GM21825 (cell line): ENCODE measurements around the gene PLD5.
"Not testable (repeated sequence)": the region's sequence is repeated elsewhere in the genome, so short reads cannot be mapped to it uniquely, and the experiment has no call there.

Source experiments
- ATAC-seq: cut with Tn5 transposase; IDR thresholded peaks from one replicate; pipeline ENCODE4 v1.9.1; 2021; ENCODE audit warnings: mild to moderate bottlenecking, moderate library complexity; ENCODE audit not compliant: unreplicated experiment

PLD5 gene

DNA sequence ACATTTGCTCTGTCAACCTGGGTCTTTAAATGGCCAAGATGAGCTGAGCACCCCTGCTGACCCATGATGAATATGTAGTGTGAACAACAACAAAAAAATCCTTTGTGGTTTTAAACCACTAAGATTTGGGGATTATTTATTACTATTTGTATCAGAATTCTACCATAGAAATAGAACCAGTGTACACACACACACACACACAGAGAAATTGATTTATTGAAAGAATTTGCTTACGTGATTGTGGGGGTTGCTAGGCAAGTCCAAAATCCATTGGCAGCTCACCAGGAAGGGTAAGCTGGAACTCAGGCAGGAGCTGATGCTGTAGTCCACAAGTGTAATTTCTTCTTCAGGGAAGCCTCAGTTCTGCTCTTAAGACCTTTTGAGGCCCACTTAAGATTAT lies 443.1 kb downstream of the PLD5 start:
- no peak for ATAC-seq

DNA sequence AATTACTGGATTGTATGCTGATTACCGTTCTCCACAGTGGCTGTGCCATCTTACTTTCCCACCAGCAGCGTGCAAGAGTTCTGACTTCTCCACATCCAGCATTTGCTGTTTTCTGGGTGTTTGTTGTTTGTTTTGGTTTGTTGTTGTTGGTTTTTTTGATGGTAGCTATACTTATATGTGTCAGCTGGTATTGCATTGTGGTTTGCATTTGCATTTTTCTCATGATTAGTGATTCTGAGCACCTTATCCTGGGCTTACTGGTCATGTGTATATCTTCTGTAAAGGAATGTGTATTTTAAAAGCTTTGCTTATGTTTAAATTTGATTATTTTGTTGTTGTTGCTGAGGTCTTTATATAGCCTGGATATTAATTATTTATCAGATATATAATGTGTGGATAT lies 458.7 kb downstream of the PLD5 start:
- ATAC-seq = no peak

DNA sequence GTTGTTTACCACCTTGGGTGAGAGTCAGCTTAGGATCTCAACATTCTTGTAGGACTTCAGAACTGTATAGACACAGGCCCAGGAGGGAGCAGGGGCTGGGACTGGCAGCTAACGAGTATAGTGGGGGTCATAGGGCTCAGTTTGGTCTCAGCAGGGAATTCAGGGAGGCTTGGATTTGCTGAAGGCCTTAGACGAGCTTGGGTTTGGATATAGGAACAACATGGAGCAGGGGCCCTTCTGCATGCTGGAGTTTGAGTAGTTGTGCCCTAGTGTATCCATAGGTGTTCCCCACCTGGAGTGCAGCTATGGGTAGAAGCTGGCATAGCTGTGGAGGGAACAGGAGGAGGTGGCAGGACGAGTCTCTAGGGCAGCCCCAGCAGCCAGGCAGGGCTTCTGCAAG lies 462.2 kb downstream of the PLD5 start:
- no peak for ATAC-seq

DNA sequence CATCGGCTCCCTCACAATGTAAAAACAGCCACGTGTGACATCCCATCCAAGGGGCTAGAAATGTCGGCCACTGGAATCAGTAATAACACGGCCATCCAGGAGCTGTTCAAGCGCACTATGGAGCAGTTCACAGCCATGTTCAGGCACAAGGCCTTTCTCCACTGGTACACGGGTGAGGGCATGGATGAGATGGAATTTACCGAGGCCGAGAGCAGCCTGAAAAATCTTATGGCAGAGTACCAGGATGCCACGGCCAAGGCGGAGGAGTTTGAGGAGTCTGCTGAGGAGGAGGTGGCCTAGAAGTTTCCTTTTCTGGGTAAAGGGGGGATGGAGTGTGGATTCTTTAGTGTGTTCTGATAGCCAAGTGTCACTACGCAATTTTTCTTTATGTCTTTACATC lies 464.5 kb downstream of the PLD5 start:
- ATAC-seq = no peak

DNA sequence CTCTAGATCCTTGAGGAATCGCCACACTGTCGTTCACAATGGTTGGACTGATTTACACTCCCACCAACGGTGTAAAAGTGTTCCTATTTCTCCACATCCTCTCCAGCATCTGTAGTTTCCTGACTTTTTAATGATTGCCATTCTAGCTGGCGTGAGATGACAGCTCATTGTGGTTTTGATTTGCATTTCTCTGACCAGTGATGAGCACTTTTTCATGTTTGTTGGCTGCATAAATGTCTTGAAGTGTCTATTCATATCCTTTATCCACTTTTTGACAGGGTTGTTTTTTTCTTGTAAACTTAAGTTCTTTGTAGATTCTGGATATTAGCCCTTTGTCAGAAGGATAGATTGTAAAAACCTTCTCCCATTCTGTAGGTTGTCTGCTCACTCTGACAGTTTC lies 465.9 kb downstream of the PLD5 start:
- ATAC-seq = peak; percentile 75

DNA sequence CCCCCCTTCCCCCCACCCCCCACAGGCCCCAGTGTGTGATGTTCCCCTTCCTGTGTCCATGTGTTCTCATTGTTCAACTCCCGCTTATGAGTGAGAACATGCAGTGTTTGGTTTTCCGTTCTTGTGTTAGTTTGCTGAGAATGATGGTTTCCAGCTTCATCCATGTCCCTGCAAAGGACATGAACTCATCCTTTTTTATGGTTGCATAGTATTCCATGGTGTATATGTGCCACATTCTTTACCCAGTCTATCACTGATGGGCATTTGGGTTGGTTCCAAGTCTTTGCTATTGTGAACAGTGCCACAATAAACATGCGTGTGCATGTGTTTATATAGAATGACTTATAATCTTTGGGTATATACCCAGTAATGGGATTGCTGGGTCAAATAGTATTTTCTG lies 466.3 kb downstream of the PLD5 start:
- not testable (repeated sequence) for ATAC-seq

DNA sequence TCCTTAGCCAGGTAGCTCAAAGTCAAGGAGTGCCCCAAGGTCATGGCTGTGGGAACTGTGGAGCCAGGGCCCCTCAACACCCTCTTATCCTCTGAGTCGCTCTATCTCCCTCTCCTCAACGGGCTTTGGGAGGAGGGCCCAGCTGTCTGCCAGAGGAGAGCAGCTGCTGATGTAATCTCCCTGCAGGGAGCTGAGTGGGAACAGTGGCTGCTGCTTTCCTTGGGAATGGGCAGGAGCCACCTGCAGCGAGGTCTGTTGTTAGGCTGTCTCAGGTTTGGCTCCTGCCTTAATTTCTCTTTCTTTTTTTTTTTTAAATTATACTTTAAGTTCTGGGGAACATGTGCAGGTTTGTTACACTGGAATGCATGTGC lies 466.8 kb downstream of the PLD5 start:
- ATAC-seq = no peak

DNA sequence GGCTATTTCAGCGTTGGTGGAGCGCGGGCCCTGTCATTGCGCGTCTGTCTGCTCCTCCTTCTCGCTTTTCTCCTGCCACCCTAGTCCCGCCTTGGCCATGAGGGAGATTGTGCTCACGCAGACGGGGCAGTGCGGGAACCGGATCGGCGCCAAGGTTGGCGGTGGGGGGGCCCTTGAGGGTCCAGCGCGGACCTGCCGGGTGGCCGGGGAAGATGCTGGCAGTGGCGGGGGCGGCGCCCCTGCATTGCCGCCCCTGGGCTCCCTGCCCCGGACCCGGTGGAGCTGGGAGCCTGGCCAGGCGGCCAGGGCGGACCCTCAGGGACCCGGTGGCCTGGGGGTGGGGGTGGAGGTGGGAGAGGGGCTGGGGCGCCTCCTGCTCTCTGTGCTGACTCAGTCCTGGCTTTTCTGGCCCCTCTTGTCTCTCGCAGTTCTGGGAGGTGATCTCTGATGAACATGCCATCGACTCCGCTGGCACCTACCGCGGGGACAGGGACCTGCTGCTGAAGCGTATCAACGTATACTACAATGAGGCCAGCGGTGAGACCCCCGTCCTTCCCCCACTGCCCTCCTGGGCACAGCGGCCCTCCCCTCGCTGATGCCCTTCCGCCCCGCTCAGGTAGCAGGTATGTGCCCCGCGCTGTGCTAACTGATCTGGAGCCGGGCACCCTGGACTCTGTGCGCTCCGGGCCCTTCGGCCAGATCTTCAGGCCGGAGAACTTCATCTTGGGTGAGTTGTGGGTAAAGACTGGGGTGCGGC lies 467.3 kb downstream of the PLD5 start:
- no peak for ATAC-seq

DNA sequence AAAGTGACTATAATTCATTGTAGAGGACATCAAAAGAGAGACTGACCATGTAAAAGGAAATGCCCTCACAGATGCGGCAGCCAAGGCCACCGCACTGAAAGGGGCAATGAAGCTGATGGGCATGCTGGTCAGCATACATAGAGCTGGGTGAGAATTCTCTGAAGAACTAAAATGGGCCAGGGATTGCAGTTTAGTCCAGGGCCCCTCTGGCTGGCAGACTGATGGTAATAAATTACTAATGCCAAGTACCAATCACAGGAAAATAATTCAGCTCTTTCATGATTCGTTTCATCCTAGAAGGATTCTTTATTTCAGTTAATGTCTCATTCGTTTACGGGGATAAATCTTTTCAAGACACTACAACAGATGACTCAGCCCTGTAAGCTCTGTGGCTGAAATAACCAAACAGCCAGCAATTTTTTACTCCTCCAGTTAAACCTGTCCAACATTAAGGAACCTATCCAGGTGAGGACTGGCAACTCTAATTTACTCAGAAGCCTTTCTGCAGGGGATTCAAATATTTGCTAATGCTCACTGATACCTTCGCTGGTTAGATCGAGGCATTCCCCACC lies 468.7 kb downstream of the PLD5 start:
- no peak for ATAC-seq

DNA sequence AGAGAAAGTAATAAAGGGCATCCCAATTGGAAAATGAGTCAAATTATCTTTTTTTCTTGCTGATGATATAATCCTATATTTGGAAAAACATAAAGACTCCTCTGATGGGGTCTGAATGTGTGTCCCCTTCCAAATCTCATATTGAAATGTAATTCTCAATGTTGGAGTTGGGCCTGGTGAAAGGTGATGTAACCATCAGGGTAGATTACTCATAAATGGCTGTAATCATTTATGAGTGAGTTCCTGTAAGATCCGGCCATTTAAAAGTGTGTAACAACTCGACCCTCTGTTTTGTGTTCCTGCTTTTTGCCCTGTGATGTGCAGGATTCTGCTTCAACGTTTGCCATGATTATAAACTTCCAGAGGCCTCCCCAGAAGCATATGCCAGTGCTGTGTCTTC lies 481.3 kb downstream of the PLD5 start:
- no peak for ATAC-seq

DNA sequence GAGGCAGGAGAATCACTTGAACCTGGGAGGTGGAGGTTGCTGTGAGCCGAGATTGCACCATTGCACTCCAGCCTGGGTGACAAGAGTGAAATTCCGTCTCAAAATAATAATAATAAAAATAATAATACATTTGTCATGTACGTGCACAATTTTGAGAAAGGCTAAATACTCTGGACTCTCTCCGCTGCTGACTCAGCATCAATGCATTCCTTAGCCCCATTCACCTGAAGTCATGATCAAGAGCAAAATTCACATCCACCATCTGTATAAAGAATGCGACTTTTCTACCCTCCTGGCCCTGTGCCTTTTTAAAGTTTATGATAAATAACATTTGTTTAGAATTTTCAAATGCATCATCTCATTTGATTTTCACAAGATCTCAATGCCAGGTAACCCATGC lies 490.1 kb downstream of the PLD5 start:
- ATAC-seq = no peak

DNA sequence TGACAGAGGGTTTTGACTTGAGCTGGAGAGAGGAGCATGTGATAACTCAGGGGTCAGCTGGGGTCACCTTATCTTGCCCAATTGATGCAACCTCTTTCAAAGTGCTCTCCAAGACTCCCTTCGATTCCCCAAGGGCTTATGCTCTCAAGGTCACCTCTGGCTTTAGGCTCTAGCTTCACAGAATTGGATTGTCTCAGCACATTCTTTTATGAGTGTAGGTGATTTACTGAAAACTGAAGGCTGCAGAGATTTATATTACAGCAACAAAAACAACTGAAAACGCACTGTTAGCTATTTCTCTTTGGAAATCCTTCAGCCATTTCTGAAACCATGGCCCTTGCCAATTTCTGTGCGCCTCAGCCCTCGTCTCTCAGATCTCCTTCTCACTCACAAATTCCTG lies 491.1 kb downstream of the PLD5 start:
- ATAC-seq = no peak
